Osteoblast (primary cell): ENCODE data around the gene EFHD2. TPM values are rescaled to one million over a fixed set of nuclear protein-coding genes. Genes with fewer than 3 reads are reported as not detected.
"Not testable (repeated sequence)": the region's sequence is repeated elsewhere in the genome, so short reads cannot be mapped to it uniquely, and the experiment has no call there.

Experiments used
- DNase-seq: peaks from one replicate; pipeline ENCODE4 v3.0.0; 2011; ENCODE audit warnings: low spot score, mixed read lengths; ENCODE audit not compliant: insufficient read length; ENCODE audit errors: missing footprints
- H2AFZ ChIP-seq: 2 replicates; pipeline ENCODE4 v1.6.0; 2011; ENCODE audit warnings: mild to moderate bottlenecking, low read length
- H3K27ac ChIP-seq: 2 replicates; pipeline ENCODE4 v1.5.1; 2011; ENCODE audit warnings: mild to moderate bottlenecking, low read depth, low read length, moderate library complexity
- H3K27me3 ChIP-seq: 2 replicates; pipeline ENCODE4 v1.6.0; 2012; ENCODE audit warnings: mild to moderate bottlenecking, control low read depth, inconsistent platforms, low read length, moderate library complexity; ENCODE audit not compliant: insufficient read depth
- H3K36me3 ChIP-seq: 2 replicates; pipeline ENCODE4 v1.5.1; 2011; ENCODE audit warnings: mild to moderate bottlenecking, low read length, control low read depth, moderate library complexity; ENCODE audit not compliant: insufficient read depth
- H3K4me1 ChIP-seq: 2 replicates; pipeline ENCODE4 v1.5.1; 2011; ENCODE audit warnings: mild to moderate bottlenecking, low read length, control low read depth, moderate library complexity; ENCODE audit not compliant: insufficient read depth
- H3K4me2 ChIP-seq: 2 replicates; pipeline ENCODE4 v1.6.0; 2011; ENCODE audit warnings: mild to moderate bottlenecking, low read length; ENCODE audit not compliant: insufficient read depth
- H3K4me3 ChIP-seq: fragments of 200-600 bp; sonication (generic); 3 replicates; pipeline ENCODE4 v1.5.1; 2012; ENCODE audit warnings: mild to moderate bottlenecking, low read length, inconsistent platforms; ENCODE audit not compliant: insufficient read depth
- H3K79me2 ChIP-seq: 2 replicates; pipeline ENCODE4 v1.6.0; 2012; ENCODE audit warnings: mild to moderate bottlenecking, low read length, control low read depth, inconsistent platforms; ENCODE audit not compliant: insufficient read depth
- H3K9me3 ChIP-seq: 2 replicates; pipeline ENCODE4 v1.5.1; 2011; ENCODE audit warnings: low read depth, low read length, control low read depth
- H4K20me1 ChIP-seq: 2 replicates; pipeline ENCODE4 v1.6.0; 2012; ENCODE audit warnings: mild to moderate bottlenecking, low read length, control low read depth; ENCODE audit not compliant: insufficient read depth
- CTCF ChIP-seq: IDR thresholded peaks from 2 replicates; pipeline ENCODE4 v1.5.1; 2011; ENCODE audit warnings: mild to moderate bottlenecking, low read depth, low read length, moderate library complexity; ENCODE audit errors: extremely low read depth
- total RNA-seq: library from RNA; depleted of rRNA; stranded (reverse); fragments of >200 nt; gene quantifications from 2 replicates; pipeline ENCODE4 v1.2.3, GENCODE V29; 2012

Gene EFHD2
- total RNA-seq, 1 donor: 35.8 TPM

- Histone ChIP-seq H3K4me1 (peaks cover 4% of the 10 kb centered on the region), H3K4me2 (no peak overlapping the region), H3K27ac (no peak overlapping the region), H2AFZ (no peak overlapping the region), H3K9me3 (no peaks in the 10 kb centered on the region), H3K79me2 (no peaks in the 10 kb centered on the region), H3K4me3 (no peak overlapping the region), H3K36me3 (no peaks in the 10 kb centered on the region), H4K20me1 (no peaks in the 10 kb centered on the region), H3K27me3 (no peaks in the 10 kb centered on the region)
- DNase-seq: no peak
- TF ChIP-seq CTCF: no peak
These were observed 37.8 kb upstream of the EFHD2 start for GRCh38 chr1:15371610-15372545.

- Histone ChIP-seq H3K79me2 (no peaks in the 10 kb centered on the region), H4K20me1 (no peaks in the 10 kb centered on the region), H3K27ac (no peak overlapping the region), H3K36me3 (no peaks in the 10 kb centered on the region), H3K4me3 (no peak overlapping the region), H3K27me3 (no peaks in the 10 kb centered on the region), H2AFZ (no peak overlapping the region), H3K4me1 (no peaks in the 10 kb centered on the region), H3K4me2 (no peak overlapping the region), H3K9me3 (no peaks in the 10 kb centered on the region)
- no peak for TF ChIP-seq CTCF
- DNase-seq: no peak
These were observed 31.0 kb upstream of the EFHD2 start for GRCh38 chr1:15378729-15379128.

- H3K9me3 ChIP-seq, H3K4me2 ChIP-seq, H4K20me1 ChIP-seq, H3K36me3 ChIP-seq, H3K27me3 ChIP-seq, H3K79me2 ChIP-seq, DNase-seq, H3K27ac ChIP-seq, H3K4me3 ChIP-seq, H2AFZ ChIP-seq, H3K4me1 ChIP-seq: not testable (repeated sequence)
These were observed 30.5 kb upstream of the EFHD2 start for GRCh38 chr1:15379151-15379550.

- DNase-seq: no peak
- Histone ChIP-seq H3K36me3 (no peaks in the 10 kb centered on the region), H3K4me1 (peaks cover 5% of the 10 kb centered on the region), H3K9me3 (no peaks in the 10 kb centered on the region), H3K4me3 (no peak overlapping the region), H2AFZ (no peak overlapping the region), H3K79me2 (no peaks in the 10 kb centered on the region), H3K27ac (no peak overlapping the region), H3K27me3 (no peaks in the 10 kb centered on the region), H4K20me1 (no peaks in the 10 kb centered on the region), H3K4me2 (no peak overlapping the region)
- no peak for TF ChIP-seq CTCF
These were observed 28.8 kb upstream of the EFHD2 start for GRCh38 chr1:15380601-15381508.
